Upper lobe of left lung (tissue), 4 donors: Measurements from ENCODE around the gene TAOK3.

Experiments
- CTCF ChIP-seq, 6 experiments: fragments of 450-650 bp in 4 of 6; fragments of 200-600 bp in 2 of 6; sonication (generic) in 2 of 6; IDR thresholded peaks; one replicate each; pipeline ENCODE4 v1.5.1; 2016 to 2019; ENCODE audit warnings: antibody characterized with exemption in 6 of 6
- POLR2A ChIP-seq, 4 donors: fragments of 450-650 bp; IDR thresholded peaks; one replicate each; pipeline ENCODE4 v1.5.1; 2016 to 2017; ENCODE audit warnings: antibody characterized with exemption in 4 of 4, mild to moderate bottlenecking in 2 of 4
- POLR2AphosphoS5 ChIP-seq, 2 donors: sonication (generic); formaldehyde crosslinking; IDR thresholded peaks; one replicate each; pipeline ENCODE4 v1.5.1; 2017; ENCODE audit warnings: antibody characterized with exemption in 2 of 2

GRCh38 chr12:118107011-118107410 lies 265.7 kb downstream of the TAOK3 start:
- TF ChIP-seq POLR2A (IDR thresholded peaks at IDR 0.05) (no peak), CTCF (IDR thresholded peaks at IDR 0.05) (no peak), POLR2AphosphoS5 (IDR thresholded peaks at IDR 0.05) (no peak)
